ENCODE results near the gene RHEB. TPM values are rescaled to one million over a fixed set of nuclear protein-coding genes. Genes with fewer than 3 reads are reported as not detected.
A peak's percentile ranks its signal among the peaks of the same experiment; 100 is the strongest.

Gene RHEB
- total RNA-seq, 1 experiment from 2014 or later, result 114 TPM

- H4K91ac ChIP-seq (ENCODE audit: insufficient read length, low read depth, low read length), result no peak overlapping the region
- Mint-ChIP-seq H3K4me1 (peaks cover 10 to 13% of the 10 kb centered on the region in 2 experiments), H3K4me3 (no peak overlapping the region), H3K9me3 (no peaks in the 10 kb centered on the region; a peak in 1 of 5 replicates), H3K36me3 (ENCODE audit: insufficient read depth in 1 of 3, low read depth in 3 of 3) (no peaks in the 10 kb centered on the region), H3K27ac (peak overlapping the region in 1 of 3 experiments; percentile 50; a peak in 1 of 7 replicates), H3K27me3 (ENCODE audit: low read depth) (peaks cover 2% of the 10 kb centered on the region; the same call in 1 of the 2 replicates)
- H2AK5ac ChIP-seq (ENCODE audit: insufficient read length, low read length), result no peak overlapping the region
- H3K9me3 ChIP-seq (ENCODE audit: control insufficient read depth, low read depth, low read length), result no peaks in the 10 kb centered on the region
- H4K5ac ChIP-seq (ENCODE audit: insufficient read length, low read depth, low read length), result no peak overlapping the region
- H3K4me2 ChIP-seq (ENCODE audit: insufficient read depth, insufficient read length, low read length), result no peak overlapping the region
- no peak overlapping the region for H2BK5ac ChIP-seq (ENCODE audit: insufficient read length, low read length)
- H3K4me1 ChIP-seq (ENCODE audit: insufficient read depth, low read length), result no peaks in the 10 kb centered on the region; the same call in 1 of the 2 replicates
- peak; percentile 56 for DNase-seq
- no peak overlapping the region for H4K8ac ChIP-seq (replicated peaks; ENCODE audit: insufficient read length, low read depth, low read length)
- H3K79me1 ChIP-seq (ENCODE audit: insufficient read depth, low read depth, low read length, poor library complexity, severe bottlenecking), result no peaks in the 10 kb centered on the region
- no peak overlapping the region for H3T11ph ChIP-seq (ENCODE audit: low read length)
- H3K14ac ChIP-seq (ENCODE audit: insufficient read depth, low read length), result no peak overlapping the region
- no peak overlapping the region for H3K56ac ChIP-seq (ENCODE audit: insufficient read length, low read depth, low read length)
- no peak overlapping the region for H2BK120ac ChIP-seq (ENCODE audit: low read depth, low read length, poor library complexity, severe bottlenecking)
- H3K9ac ChIP-seq (ENCODE audit: extremely low read depth, insufficient read length, low read length), result no peak overlapping the region
- no peak overlapping the region for H3K23ac ChIP-seq (ENCODE audit: insufficient read length, low read depth, low read length)
- H2BK12ac ChIP-seq (ENCODE audit: insufficient read length, low read depth, low read length), result no peak overlapping the region
- no peak for TF ChIP-seq CTCF (conservative IDR thresholded peaks at IDR 0.05)
- H4K20me1 ChIP-seq (ENCODE audit: control insufficient read depth, insufficient read depth, insufficient read length), result no peaks in the 10 kb centered on the region
- H2AFZ ChIP-seq (ENCODE audit: low read length), result no peak overlapping the region
- no peak overlapping the region for H2BK20ac ChIP-seq (ENCODE audit: low read depth, low read length, poor library complexity, severe bottlenecking)
- H3K23me2 ChIP-seq (ENCODE audit: insufficient read length, low read depth, low read length, poor library complexity, severe bottlenecking), result no peaks in the 10 kb centered on the region
- no peaks in the 10 kb centered on the region for H3K79me2 ChIP-seq (ENCODE audit: insufficient read depth, low read length)
- no peaks in the 10 kb centered on the region for H3K27me3 ChIP-seq (ENCODE audit: insufficient read depth, low read length)
- no peak overlapping the region for H3K27ac ChIP-seq (ENCODE audit: insufficient read length, low read depth, low read length)
- WGBS (ENCODE audit: extremely low coverage, insufficient read length, low lambda C conversion rate), result no CpG with 5 or more reads among the region's 9 CpGs
- H2BK15ac ChIP-seq (ENCODE audit: low read depth, low read length), result no peak overlapping the region
- H3K4ac ChIP-seq (ENCODE audit: low read depth, low read length), result no peak overlapping the region
- H3K18ac ChIP-seq (ENCODE audit: insufficient read length, low read depth, low read length), result peak overlapping the region; percentile 16
These were observed 19.5 kb upstream of the RHEB start for GRCh38 chr7:151539088-151539671.

Data from H9 (cell line).